GM21423 (cell line): ENCODE data around the gene MPZL1.
"Not testable (repeated sequence)": the region's sequence is repeated elsewhere in the genome, so short reads cannot be mapped to it uniquely, and the experiment has no call there.

Experiments used
- ATAC-seq: cut with Tn5 transposase; IDR thresholded peaks from one replicate; pipeline ENCODE4 v1.9.1; 2021; ENCODE audit warnings: mild to moderate bottlenecking, moderate library complexity; ENCODE audit not compliant: unreplicated experiment

Gene MPZL1

DNA sequence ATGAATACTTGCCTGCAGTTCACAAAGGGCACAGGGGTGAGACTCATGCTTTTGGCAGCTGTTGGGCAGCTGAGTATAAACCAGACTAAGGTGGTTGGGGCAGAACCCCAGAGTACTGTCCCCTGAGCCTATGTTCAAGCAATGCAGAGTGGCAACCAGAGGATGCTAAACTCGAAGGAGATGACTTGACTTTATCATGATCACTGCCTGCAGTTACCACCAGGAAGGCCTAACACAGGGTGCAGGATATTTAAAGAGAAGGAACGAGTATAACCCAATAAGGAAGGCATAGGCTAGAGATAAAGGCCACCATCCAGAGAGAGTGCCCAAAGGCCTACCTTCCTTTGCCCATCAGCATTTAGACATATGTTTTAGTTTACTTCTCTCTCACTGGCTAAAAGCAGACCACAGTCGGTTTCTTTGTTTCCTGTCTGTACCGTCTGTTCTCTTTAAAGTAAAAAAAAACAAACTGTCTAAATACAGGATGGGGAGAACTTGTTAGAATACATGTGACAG lies 83.3 kb downstream of the MPZL1 start:
- no peak for ATAC-seq

DNA sequence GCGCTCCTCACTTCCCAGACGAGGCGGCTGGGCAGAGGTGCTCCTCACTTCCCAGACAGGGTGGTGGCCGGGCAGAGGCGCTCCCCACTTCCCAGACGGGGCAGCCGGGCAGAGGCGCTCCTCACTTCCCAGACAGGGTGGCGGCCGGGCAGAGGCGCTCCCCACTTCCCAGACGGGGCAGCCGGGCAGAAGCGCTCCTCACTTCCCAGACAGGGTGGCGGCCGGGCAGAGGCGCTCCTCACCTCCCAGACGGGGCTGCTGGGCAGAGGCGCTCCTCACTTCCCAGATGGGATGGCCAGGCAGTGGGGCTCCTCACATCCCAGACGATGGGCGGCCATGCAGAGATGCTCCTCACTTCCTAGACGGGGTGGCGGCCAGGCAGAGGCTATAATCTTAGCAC lies 84.5 kb downstream of the MPZL1 start:
- ATAC-seq = not testable (repeated sequence)

DNA sequence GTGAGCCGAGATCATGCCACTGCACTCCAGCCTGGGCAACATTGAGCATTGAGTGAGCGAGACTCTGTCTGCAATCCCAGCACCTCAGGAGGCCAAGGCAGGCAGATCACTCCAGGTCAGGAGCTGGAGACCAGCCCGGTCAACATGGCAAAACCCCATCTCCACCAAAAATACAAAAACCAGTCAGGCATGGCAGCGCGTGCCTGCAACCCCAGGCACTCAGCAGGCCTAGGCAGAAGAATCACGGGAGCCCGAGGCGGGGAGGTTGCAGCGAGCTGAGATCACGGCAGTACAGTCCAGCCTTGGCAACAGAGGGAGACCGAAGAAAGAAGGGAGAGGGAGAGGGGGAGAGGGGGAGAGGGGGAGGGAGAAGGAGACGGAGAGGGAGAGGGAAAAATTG lies 84.9 kb downstream of the MPZL1 start:
- ATAC-seq = not testable (repeated sequence)

DNA sequence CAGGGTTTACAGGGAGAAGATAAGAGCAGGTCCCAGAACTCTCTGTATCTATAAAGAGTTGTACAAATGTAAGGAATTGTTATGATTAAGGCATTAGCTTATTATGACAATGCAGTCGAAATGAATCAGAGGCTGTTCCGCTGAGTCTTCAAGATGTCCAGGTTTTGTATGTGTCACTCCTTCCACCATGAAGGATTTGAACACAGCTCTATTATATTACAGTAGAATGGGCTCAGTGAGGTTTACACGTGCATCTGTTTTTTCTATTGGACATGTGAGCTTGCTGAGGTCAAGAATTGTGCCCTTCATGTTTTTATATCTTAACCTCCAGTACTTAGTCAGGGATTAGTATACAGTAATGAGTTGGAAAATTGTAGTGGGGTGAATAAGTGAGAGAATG lies 86.3 kb downstream of the MPZL1 start:
- no peak for ATAC-seq

DNA sequence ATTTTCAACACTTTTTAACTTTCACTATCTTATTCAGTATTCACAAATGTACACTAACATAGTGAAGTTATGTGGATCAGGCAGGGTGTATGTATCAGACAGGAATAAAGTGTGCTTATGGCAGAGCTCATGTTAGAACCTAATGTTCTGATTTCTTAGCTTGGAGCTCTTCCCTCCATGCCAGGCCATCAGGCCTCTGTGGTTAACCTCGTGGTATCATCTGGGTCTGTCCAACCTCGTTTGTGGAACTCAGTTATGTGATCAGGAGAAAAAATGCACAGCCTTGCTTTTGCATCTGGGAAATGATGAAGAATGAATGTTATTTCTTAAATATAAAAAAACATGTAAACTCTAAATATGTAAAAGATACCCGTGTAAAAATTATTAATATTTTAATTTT lies 86.9 kb downstream of the MPZL1 start:
- ATAC-seq = no peak

DNA sequence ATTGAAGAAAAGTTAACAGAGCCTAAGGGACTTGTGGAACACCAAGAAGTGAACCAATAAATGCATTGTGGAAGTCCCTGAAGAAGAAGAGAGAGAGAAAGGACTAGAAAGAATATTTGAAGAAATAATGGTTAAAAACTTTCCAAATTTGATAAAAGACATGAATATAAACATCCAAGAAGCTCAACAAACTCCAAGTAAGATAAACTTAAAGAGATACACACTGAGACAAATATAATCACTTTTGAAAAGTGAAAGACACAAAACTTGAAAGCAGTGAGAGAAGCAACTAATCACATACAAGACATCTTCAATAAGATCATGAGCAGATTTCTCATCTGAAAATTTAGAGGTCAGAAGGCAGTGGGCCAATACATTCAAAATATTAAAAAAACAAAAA lies 91.2 kb downstream of the MPZL1 start:
- ATAC-seq = no peak

DNA sequence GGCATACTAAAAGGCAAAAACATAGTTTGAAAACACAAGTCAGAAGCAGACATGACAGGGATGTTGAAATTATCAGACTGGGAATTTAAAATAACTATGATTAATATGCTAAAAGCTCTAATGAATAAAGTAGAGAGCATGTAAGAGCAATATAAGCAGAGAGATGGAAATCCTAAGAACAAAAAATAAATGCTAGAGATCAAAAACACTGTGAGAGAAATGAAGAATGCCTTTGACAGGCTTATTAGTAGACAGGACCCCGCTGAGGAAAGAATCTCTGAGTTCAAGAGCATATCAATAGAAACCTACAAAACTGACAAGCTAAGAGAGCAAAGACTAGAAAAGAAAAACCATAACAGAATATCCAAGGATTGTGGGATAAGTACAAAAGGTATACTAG lies 93.9 kb downstream of the MPZL1 start:
- ATAC-seq = no peak

DNA sequence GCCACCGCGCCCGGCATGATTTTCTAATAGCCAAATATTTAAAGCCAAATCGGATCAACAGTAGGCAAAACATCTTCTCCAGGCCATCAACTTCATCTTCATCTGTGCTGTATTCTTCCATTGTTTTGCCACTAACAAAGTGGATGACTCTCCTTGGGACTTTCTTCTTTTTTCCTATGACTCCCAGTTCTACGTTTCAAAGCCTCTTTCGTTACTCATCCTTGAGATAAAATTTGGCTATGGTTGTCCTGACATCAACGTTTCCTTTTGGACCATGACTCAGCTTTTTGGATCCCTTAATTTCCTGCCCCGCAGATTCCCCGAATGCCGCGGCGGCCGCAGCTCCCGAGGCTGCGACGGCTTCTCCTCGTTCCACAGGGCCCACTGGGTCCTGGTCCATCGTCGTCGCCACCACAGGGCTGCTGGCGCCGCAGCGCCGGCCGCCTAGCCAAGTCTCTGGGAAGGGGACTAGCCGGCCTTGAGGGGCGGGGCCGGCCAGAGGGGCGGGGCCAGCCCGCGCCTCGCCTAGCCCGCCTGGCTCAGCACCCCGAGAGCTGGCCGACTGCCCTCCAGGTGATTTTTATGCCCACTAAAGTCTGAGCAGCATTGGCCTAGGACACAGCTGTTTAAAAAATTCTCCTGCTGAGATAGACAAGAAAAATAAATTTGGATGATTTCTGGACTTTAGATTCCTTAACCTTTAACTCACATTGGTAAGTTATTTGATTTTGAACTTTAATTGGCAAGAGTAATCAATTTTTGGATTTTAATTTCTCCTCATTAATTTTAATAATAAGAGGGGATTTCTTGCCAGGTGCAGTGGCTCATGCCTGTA lies 98.3 kb downstream of the MPZL1 start:
- ATAC-seq = peak; percentile 72

DNA sequence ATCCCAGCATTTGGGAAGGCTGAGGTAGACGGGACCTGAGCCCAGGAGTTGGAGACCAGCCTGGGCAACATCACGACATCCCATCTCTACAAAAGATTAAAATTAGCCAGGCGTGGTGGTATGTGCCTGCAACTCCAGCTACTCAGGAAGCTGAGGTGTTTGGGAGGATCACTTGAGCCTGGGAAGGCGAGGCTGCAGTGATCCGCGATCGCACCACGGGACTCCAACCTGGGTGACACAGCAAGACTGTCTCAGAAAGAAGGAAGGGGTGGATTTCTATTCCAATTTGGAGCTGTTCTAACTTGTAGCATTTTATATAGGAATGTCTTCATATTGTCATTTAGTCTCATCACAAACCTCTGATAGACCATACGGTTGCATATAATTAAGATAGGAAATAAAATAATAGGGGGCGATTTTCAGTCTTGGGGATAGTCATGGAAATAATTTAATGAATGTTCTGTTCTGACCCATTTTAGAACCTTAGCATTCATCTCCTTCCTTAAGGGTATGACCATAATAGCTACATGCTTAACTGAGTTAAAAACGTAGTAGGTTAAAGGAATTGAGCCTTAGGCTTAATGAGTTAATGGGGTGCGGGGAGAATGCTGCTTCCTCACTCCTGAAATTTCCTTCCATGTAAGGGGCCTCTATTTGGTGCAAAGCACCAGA lies 99.0 kb downstream of the MPZL1 start:
- ATAC-seq = no peak

DNA sequence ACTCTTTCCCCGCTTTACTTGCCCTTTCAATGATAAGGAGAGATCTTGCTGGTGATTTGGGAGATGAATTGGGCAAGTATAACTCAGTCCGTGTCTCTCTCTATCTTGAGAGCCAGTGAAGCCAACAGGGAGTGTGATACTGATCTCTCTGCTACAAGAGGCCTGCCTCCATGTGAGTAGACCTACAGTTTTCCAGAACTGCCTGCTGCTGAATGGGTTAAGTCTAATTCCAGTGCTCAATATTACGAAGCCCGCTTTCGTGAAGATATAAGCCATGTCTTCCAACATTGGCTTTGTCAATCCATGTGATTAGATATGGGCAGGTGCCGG lies 99.5 kb downstream of the MPZL1 start:
- no peak for ATAC-seq

DNA sequence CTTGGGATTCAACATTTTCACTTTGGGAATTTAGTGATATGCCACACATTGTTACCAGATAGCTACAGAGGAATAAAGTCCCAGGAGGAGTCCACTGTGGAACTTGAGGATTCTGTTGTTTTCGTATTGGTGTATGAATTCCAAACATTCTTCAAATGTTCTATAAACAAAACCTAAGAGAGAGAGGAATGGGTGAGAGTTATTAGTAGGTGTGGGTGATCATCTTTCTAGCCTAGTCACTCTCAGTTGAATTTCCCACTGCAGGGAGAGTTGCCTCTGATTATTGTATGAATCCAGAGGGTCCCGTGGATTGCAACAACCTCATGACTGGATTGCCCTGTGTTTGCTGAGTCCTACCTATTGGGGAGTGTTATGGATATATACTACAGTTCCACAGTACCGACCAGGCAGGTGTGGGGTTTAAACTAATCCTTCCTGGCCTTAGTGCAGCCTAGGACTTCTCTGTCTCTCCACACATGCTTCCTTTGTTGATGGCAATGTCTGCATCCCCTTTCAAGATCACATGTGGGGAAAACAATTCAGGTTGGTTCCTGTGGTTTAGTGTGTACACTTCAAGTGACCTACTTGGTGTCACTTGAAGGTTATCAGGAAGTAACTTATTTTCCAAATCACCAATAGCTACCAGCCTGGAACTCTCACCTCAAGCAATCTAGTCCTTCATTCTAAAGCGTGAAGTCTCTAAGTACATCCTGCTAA lies 100.3 kb downstream of the MPZL1 start:
- ATAC-seq = no peak

DNA sequence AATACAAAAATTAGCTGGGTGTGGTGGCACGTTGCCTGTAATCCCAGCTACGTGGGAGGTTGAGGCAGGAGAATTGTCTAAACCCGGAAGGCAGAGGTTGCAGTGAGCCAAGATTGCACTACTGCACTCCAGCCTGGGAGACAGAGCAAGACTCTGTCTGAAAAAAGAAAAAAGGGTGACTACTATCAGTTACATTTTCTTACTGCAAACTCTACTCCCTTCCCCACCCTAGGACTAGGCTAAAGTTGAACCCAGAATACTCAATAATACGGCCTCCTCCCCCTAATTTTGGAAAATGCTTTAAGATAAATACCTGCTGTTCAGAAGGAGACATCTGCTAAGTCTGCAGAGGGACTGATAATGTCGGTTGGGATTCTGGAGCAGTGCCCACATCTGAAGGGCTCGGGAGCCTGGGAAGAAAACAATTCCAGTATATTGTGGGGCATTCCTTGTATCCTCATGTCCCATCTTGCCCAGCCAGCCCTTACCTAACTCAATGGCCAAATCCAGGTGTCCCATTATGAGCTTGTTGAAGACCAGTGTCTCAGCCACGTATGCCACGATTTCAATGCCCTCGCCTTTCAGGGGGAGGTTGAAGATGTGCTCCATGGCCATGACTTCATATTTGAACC lies 102.5 kb downstream of the MPZL1 start:
- ATAC-seq = no peak

DNA sequence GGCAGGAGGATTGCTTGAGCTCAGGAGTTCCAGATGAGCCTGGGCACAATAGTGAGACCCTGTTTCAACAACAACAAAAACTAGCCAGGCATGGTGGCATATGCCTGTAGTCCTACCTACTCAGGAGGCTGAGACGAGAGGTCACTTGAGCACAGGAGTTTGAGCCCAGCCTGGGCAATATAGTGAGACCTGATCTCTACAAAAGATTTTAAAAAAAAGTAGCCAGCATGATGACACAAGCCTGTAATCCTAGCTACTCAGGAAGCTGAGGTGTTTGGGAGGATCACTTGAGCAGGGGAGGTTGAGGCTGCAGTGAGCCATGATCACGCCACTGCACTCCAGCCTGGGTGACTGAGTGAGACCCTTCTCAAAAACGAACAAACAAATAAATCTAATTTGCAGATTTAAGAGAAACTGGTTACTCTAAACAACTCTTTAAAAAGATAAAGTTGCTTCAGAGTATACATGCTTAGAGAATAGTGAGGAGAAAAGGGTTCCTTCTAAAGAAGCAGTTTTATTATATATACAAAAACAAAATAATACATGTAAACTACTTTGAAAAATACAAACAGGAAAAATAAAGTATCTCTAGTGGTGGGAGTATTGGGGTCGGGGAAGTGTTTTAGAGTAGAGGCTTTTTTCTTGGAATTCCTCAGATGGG lies 103.8 kb downstream of the MPZL1 start:
- ATAC-seq = no peak

DNA sequence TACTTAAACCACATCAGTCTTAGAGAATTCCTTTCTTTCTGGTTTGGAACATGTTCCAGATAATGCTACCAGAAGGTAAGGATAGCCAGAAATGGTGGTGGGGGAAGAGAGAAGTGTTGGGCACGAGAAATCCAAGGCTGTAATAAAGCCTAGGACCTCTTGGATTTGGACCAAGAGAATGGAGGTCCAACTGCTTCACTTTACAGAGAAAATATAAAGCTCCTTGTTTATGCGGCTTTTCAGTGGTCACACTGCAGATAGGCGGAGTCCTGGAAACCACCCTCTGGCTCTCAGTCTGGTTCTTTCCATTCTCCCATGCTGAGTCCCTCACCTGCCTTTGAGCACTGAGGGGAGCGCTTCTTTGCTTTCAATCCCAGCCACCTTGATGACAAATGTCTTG lies 104.3 kb downstream of the MPZL1 start:
- no peak for ATAC-seq

DNA sequence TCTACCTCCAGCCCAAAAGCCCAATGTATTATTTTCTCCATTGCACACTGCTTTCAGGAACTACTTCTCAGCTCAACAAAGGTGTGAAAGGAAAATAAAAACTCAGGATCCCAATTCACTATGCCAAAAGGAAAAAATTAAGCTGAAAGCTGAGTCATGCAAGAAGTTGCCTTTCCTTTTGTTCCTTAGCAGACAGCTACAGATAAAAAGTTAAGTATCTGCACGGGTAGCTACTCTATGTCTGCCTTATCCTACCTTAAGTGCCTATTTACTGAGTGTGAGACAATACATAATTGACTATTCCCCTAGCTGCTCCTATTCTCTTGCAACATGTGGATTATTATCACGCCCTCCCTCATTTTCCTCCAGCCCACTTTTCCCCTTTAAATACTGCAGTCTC lies 108.1 kb downstream of the MPZL1 start:
- no peak for ATAC-seq

DNA sequence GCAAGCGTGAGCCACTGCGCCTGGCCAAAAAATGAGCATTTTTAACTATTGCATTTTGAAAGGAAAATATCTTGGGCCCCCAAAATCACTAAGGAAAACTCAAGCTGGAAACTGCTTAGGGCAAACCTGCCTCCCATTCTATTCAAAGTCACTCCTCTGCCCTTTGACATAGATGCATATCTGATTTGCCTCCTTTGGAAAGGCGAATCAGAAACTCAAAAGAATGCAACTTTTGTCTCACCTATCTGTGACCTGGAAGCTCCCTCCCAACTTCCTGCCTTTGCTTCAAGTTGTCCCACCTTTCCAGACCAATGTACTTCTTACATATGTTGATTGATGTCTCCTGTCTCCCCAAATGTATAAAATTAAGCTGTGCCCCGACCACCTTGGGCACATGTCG lies 108.9 kb downstream of the MPZL1 start:
- not testable (repeated sequence) for ATAC-seq

DNA sequence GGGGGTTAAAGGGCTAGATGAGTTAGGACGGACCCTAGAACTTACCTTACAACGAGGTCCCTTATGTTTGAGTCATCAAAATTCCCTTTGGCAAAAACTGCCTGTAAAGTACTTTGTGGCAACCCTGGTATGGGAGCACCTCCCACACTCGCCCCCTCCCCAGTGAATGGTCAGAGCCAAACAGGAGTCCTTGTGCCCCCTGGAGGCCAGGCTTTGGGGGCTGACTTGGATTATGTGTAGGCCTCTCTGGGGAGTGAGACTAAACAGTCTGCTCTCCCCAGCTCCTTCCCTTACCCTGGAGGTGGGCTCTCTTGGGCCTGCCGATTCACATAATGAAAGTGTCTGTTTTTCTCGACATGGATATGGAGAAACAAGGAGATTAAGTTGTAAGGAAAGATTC lies 110.9 kb downstream of the MPZL1 start:
- ATAC-seq = no peak

DNA sequence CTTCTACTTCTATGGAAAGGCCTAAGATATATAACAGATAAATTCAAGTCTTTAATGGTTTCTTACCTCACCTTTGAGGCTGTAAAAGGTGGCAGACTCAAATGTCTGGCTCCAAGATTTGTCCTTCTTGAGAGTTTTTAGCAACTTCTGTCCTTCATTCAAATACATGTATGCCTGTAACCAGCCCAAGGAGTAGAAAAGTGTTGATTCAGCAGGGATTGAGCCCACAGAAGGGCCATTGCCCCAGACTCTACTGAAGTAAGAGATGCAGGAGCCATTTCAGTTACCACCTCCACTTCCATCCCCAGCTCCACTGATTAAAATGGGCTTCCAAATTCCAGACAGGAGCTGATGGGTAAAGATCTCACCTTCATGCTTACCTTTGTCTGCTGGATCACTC lies 112.1 kb downstream of the MPZL1 start:
- ATAC-seq = no peak

DNA sequence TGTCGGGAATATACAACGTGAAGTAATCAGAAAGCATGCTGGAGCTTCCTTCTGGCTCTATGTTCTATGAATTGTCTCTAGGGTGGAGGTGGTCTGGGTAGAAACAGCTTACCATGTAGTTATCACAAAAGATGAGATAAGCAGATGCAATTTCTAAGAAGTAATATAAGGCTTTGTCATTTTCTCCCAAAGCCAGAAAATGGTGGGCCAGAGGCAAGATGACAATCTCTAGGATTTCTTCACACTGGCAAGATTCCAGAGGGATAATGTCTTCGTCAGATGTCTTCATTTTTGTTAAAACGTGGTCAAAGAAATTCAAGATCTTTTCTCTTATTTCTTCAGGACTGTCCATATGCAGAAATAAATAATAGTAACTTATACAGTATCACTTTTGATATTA lies 114.4 kb downstream of the MPZL1 start:
- ATAC-seq = no peak

DNA sequence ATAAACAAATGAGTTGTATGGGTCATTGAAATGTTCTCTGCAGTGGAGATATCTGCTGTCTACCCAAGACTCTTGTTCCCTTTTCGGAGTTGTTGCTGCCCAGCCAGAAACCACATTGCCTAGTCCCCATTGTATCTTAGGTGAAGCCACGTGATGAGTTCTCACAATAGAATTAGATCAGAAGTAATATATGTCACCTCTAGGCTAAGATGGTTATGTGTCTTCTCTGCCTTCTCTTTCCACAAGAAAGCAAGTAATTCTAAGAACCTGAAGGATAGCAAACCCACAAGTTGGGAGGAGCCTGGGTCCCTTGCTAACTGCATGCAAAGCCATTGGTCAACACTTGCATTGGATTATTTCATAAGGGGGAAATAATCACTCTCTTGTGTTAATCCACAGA lies 115.5 kb downstream of the MPZL1 start:
- ATAC-seq = no peak

DNA sequence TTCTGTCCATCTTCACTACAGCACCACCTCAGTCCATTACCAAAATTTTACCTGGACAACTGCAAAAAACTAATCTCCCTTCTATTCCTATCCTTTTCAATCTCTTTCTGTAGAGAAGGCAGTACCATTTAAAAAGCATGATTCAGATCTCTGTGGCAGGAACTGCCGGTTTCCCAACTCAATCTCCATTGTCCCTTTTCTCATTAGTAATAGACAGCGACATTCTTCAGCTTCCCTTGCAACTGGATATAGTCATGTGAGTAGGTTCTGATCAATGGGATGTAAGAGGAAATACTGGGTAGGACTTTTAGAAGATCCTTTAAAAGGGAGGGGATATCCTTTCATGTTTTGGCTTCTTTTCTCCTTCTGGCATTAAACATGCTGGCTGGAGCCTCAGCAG lies 117.2 kb downstream of the MPZL1 start:
- ATAC-seq = no peak
